ENCODE data around the gene CALCR.

DNA sequence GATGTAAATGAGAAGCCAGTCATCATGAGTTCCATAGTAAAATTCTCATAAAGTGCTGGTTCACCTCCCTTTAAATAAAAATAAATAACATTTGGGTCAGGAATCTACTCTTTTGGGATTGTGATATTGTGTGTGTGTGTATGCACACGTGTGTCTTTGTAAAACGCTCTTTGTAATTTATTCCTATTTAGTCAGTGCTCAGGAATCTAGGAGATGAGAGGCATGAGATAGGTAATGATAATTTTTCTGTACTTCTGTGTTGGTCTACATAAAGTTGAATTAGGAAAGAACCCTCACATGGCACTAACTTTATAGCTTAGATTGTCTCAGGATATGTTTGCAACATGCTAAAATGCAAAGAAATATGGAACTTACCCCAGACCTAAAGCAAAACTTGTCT, 4.9 kb upstream of the CALCR start:
- TF ChIP-seq, protein P1, sequence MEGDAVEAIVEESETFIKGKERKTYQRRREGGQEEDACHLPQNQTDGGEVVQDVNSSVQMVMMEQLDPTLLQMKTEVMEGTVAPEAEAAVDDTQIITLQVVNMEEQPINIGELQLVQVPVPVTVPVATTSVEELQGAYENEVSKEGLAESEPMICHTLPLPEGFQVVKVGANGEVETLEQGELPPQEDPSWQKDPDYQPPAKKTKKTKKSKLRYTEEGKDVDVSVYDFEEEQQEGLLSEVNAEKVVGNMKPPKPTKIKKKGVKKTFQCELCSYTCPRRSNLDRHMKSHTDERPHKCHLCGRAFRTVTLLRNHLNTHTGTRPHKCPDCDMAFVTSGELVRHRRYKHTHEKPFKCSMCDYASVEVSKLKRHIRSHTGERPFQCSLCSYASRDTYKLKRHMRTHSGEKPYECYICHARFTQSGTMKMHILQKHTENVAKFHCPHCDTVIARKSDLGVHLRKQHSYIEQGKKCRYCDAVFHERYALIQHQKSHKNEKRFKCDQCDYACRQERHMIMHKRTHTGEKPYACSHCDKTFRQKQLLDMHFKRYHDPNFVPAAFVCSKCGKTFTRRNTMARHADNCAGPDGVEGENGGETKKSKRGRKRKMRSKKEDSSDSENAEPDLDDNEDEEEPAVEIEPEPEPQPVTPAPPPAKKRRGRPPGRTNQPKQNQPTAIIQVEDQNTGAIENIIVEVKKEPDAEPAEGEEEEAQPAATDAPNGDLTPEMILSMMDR (IDR thresholded peaks at IDR 0.05; ENCODE audit: low read length) = no peak
- TF ChIP-seq EZH2 (IDR thresholded peaks at IDR 0.05; ENCODE audit: borderline replicate concordance, low read length) = no peak

Data from OCI-LY1 (cell line).